ENCODE data around the gene SNX3. TPM values are rescaled to one million over a fixed set of nuclear protein-coding genes. Genes with fewer than 3 reads are reported as not detected.
A peak's percentile ranks its signal among the peaks of the same experiment; 100 is the strongest.
"Not testable (repeated sequence)": the region's sequence is repeated elsewhere in the genome, so short reads cannot be mapped to it uniquely, and the experiment has no call there.

SNX3 gene
- total RNA-seq, 6 donors from 2014 or later: 46.1 to 173 (median 109) TPM

GRCh38 chr6:108252055-108252454, 8.8 kb downstream of the SNX3 start:
- no peak for ATAC-seq (ENCODE audit: low FRiP score in 2 of 2)
- Histone ChIP-seq H3K9me3 (no peaks in the 10 kb centered on the region), H3K4me3 (no peak overlapping the region), H3K36me3 (peaks cover 0 to 8% (median 0%) of the 10 kb centered on the region in 4 donors), H3K27me3 (no peaks in the 10 kb centered on the region), H3K27ac (no peak overlapping the region), H3K4me1 (peaks cover 23 to 68% (median 43%) of the 10 kb centered on the region in 4 donors)
- TF ChIP-seq POLR2A (IDR thresholded peaks at IDR 0.05) (no peak), POLR2AphosphoS5 (IDR thresholded peaks at IDR 0.05) (no peak), EP300 (IDR thresholded peaks at IDR 0.05) (no peak)
- DNase-seq: no peak
- 79 to 83% methylated on average over 5 of the region's 5 CpGs for WGBS, 2 donors

DNA sequence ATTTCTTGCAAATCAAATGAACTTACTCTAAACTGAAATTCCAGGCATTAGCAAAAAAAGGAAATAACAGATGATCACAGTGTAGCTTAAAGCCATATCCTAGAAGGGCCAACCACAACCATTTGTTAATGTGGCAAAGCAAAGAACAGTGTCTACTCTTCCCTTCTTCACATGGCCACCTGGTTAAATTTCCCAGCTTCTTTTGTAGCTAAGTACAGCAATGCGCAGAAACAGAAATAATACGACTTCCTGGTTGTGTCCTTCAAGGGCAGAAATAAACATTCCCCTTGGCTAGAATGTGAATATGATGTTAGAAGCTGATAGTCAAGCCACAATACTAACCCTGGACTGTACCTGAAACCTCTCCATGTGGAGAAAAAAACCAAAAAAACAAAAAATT, 9.6 kb downstream of the SNX3 start:
- H3K9me3 ChIP-seq: no peaks in the 10 kb centered on the region
- no peaks in the 10 kb centered on the region for H3K27me3 ChIP-seq
- peak overlapping the region in 1 of 4 donors; percentile 20 for H3K27ac ChIP-seq
- DNase-seq: no peak
- no peak for ATAC-seq (ENCODE audit: low FRiP score in 2 of 2)
- peaks cover 0 to 5% (median 0%) of the 10 kb centered on the region in 4 donors for H3K36me3 ChIP-seq
- WGBS, 2 donors: 45 to 51% methylated on average over 2 of the region's 2 CpGs
- TF ChIP-seq EP300 (IDR thresholded peaks at IDR 0.05) (no peak), POLR2A (IDR thresholded peaks at IDR 0.05) (no peak), POLR2AphosphoS5 (IDR thresholded peaks at IDR 0.05) (no peak)
- peaks cover 21 to 63% (median 40%) of the 10 kb centered on the region in 4 donors for H3K4me1 ChIP-seq
- H3K4me3 ChIP-seq: no peak overlapping the region

- DNase-seq (no peak), ATAC-seq (ENCODE audit: low FRiP score in 2 of 2) (no peak)
- no peaks in the 10 kb centered on the region for H3K27me3 ChIP-seq
- peaks cover 20 to 54% (median 36%) of the 10 kb centered on the region in 4 donors for H3K4me1 ChIP-seq
- no peak overlapping the region for H3K4me3 ChIP-seq
- TF ChIP-seq EP300 (IDR thresholded peaks at IDR 0.05): no peak
- no peak for TF ChIP-seq CTCF (IDR thresholded peaks at IDR 0.05)
- TF ChIP-seq POLR2A (IDR thresholded peaks at IDR 0.05): no peak
- TF ChIP-seq POLR2AphosphoS5 (IDR thresholded peaks at IDR 0.05): no peak
- H3K9me3 ChIP-seq: no peaks in the 10 kb centered on the region
- 76 to 87% methylated on average over 2 of the region's 2 CpGs for WGBS, 2 donors
- no peaks in the 10 kb centered on the region for H3K36me3 ChIP-seq
- H3K27ac ChIP-seq: no peak overlapping the region
Observed at GRCh38 chr6:108250240-108250866, 10.5 kb downstream of the SNX3 start.

GRCh38 chr6:108247965-108248536, 12.8 kb downstream of the SNX3 start:
- no peak overlapping the region for H3K4me3 ChIP-seq
- TF ChIP-seq POLR2A (IDR thresholded peaks at IDR 0.05) (no peak), CTCF (IDR thresholded peaks at IDR 0.05) (no peak), EP300 (IDR thresholded peaks at IDR 0.05) (no peak), POLR2AphosphoS5 (IDR thresholded peaks at IDR 0.05) (no peak)
- ATAC-seq (ENCODE audit: low FRiP score in 2 of 2) (no peak), DNase-seq (no peak)
- 84 to 93% methylated on average over 1 of the region's 1 CpG for WGBS, 2 donors
- no peaks in the 10 kb centered on the region for H3K36me3 ChIP-seq
- no peak overlapping the region for H3K27ac ChIP-seq
- H3K9me3 ChIP-seq: no peaks in the 10 kb centered on the region
- H3K4me1 ChIP-seq: peaks cover 10 to 36% (median 24%) of the 10 kb centered on the region in 4 donors
- H3K27me3 ChIP-seq: no peaks in the 10 kb centered on the region

- H3K27me3 ChIP-seq; H3K27ac ChIP-seq; DNase-seq; ATAC-seq (ENCODE audit: low FRiP score in 2 of 2); H3K4me3 ChIP-seq; H3K9me3 ChIP-seq; H3K36me3 ChIP-seq: not testable (repeated sequence)
- H3K4me1 ChIP-seq: peaks cover 0 to 10% (median 5%) of the 10 kb centered on the region in 4 donors
- WGBS, 2 donors: 97% methylated on average over 7 of the region's 7 CpGs
Observed at GRCh38 chr6:108245095-108245494, 15.7 kb downstream of the SNX3 start.

GRCh38 chr6:108243836-108244235, 17.0 kb downstream of the SNX3 start:
- peaks cover 0 to 3% (median 0%) of the 10 kb centered on the region in 4 donors for H3K9me3 ChIP-seq
- no peak overlapping the region for H3K27ac ChIP-seq
- no peak overlapping the region for H3K4me3 ChIP-seq
- no peaks in the 10 kb centered on the region for H3K27me3 ChIP-seq
- TF ChIP-seq POLR2AphosphoS5 (IDR thresholded peaks at IDR 0.05) (no peak), POLR2A (IDR thresholded peaks at IDR 0.05) (no peak), EP300 (IDR thresholded peaks at IDR 0.05) (no peak), CTCF (IDR thresholded peaks at IDR 0.05) (no peak)
- 95 to 100% methylated on average over 2 of the region's 2 CpGs for WGBS, 2 donors
- DNase-seq: no peak
- no peaks in the 10 kb centered on the region for H3K36me3 ChIP-seq
- peaks cover 0 to 8% (median 4%) of the 10 kb centered on the region in 4 donors for H3K4me1 ChIP-seq
- ATAC-seq (ENCODE audit: low FRiP score in 2 of 2): no peak
